CD4-positive, alpha-beta T cell (primary cell): Measurements from ENCODE around the gene OPRL1. TPM values are rescaled to one million over a fixed set of nuclear protein-coding genes. Genes with fewer than 3 reads are reported as not detected.

ENCODE experiments used
- ATAC-seq: fragments of 200-7000 bp; cut with Tn5 transposase; one replicate; pipeline ENCODE4 v1.10.0; 2022; ENCODE audit warnings: mild to moderate bottlenecking; ENCODE audit not compliant: poor library complexity
- CTCF ChIA-PET: fragments of 350-600 bp; sonication (Branson Sonifier 250); formaldehyde crosslinking; loops from one replicate; lab custom pipeline; 2021; ENCODE audit warnings: antibody characterized with exemption, inconsistent platforms; lab: Charles Lee
- POLR2A ChIA-PET: fragments of 350-600 bp; sonication (Branson Sonifier 250); formaldehyde crosslinking; loops from one replicate; lab custom pipeline; 2021; ENCODE audit warnings: antibody characterized with exemption, inconsistent platforms; lab: Charles Lee
- DNase-seq, 14 experiments: peaks; one replicate each; pipeline ENCODE4 v3.0.0-alpha.2; 2013 to 2020; ENCODE audit warnings: mixed read lengths in 2 of 14
- H3K27ac ChIP-seq, 2 donors: one replicate each; pipeline versions ENCODE4 v1.5.1 to v1.7.0; 2013; ENCODE audit warnings: low read length in 2 of 2, low read depth in 1 of 2, mild to moderate bottlenecking in 1 of 2
- H3K27me3 ChIP-seq, 2 experiments: 1 replicate in 1 of 2; 2 replicates in 1 of 2; pipeline versions ENCODE4 v1.6.1 to v1.7.0; 2013; ENCODE audit warnings: low read length in 2 of 2, control low read depth in 1 of 2, mild to moderate bottlenecking in 1 of 2, moderate library complexity in 1 of 2; ENCODE audit not compliant: insufficient read depth in 2 of 2, control insufficient read depth in 1 of 2
- H3K36me3 ChIP-seq: one replicate; pipeline ENCODE4 v1.6.1; 2013; ENCODE audit warnings: low read length, control low read depth; ENCODE audit not compliant: insufficient read depth
- H3K4me1 ChIP-seq: one replicate; pipeline ENCODE4 v1.6.1; 2013; ENCODE audit warnings: low read length, control low read depth; ENCODE audit not compliant: insufficient read depth
- H3K4me3 ChIP-seq: one replicate; pipeline ENCODE4 v1.5.1; 2013; ENCODE audit warnings: mild to moderate bottlenecking, low read length, moderate library complexity
- H3K9me3 ChIP-seq, 2 experiments: 1 replicate in 1 of 2; 2 replicates in 1 of 2; pipeline versions ENCODE4 v1.6.1 to v1.7.0; 2013; ENCODE audit warnings: low read length in 2 of 2, mild to moderate bottlenecking in 2 of 2, control low read depth in 1 of 2, moderate library complexity in 1 of 2; ENCODE audit not compliant: control insufficient read depth in 1 of 2, insufficient read depth in 1 of 2
- H3K27ac Mint-ChIP-seq: one replicate; pipeline ENCODE4 v1.8.0; 2020; ENCODE audit warnings: mixed read lengths
- H3K27me3 Mint-ChIP-seq: one replicate; pipeline ENCODE4 v1.8.0; 2021; ENCODE audit warnings: mixed read lengths
- H3K36me3 Mint-ChIP-seq: one replicate; pipeline ENCODE4 v1.8.0; 2021; ENCODE audit warnings: low read depth, mixed read lengths
- H3K4me1 Mint-ChIP-seq: one replicate; pipeline ENCODE4 v1.8.0; 2021; ENCODE audit warnings: low read depth, mixed read lengths
- H3K4me3 Mint-ChIP-seq: one replicate; pipeline ENCODE4 v1.8.0; 2020; ENCODE audit warnings: mild to moderate bottlenecking, mixed read lengths
- H3K9me3 Mint-ChIP-seq: one replicate; pipeline ENCODE4 v1.8.0; 2020; ENCODE audit warnings: mixed read lengths
- CTCF ChIP-seq: fragments of 200-600 bp; IDR thresholded peaks from one replicate; pipeline ENCODE4 v1.8.0; 2022; ENCODE audit warnings: antibody characterized with exemption, mild to moderate bottlenecking
- intact Hi-C, 2 experiments: fragments of 100-400 bp; cut with DNase I in 1 of 2; cut with micrococcal nuclease in 1 of 2; formaldehyde crosslinking; loops; one replicate each; pipeline versions ENCODE4 v1.15.1 to v1.9.0; 2023 to 2025; cut with DNase I, micrococcal nuclease
- total RNA-seq, 174 experiments: library from RNA in 2 of 174; stranded (reverse) in 2 of 174; gene quantifications; one replicate each; pipeline ENCODE4 v1.2.3 and lab custom pipeline; 2021 to 2026

OPRL1 gene
- total RNA-seq, 2 experiments from 2014 or later, result 1.0 to 1.2 TPM

GRCh38 chr20:64037498-64038213, 42.2 kb upstream of the OPRL1 start:
- H3K4me3 ChIP-seq, result peak overlapping the region; percentile 49

GRCh38 chr20:64038224-64038564, 41.7 kb upstream of the OPRL1 start:
- H3K9me3 ChIP-seq, result no peaks in the 10 kb centered on the region
- peak overlapping the region; percentile 87 for H3K4me3 Mint-ChIP-seq
- no peaks in the 10 kb centered on the region for H3K27me3 Mint-ChIP-seq
- H3K27me3 ChIP-seq, result peaks cover 0 to 4% of the 10 kb centered on the region in 2 experiments
- CTCF ChIA-PET, result interaction anchor here (0.6 to 2.9 kb wide), 33 partner anchors 9 to 517 kb away, joined by 3 to 40 read pairs (median 7); partner anchors contain the start of genes LKAAEAR1, PPDPF, PRPF6 and RTEL1
- H3K27ac ChIP-seq, result no peak overlapping the region
- H3K4me3 ChIP-seq, result peak overlapping the region; percentile 49
- peak; percentile 2 for ATAC-seq
- no peak for TF ChIP-seq CTCF
- H3K36me3 ChIP-seq, result peaks cover 7% of the 10 kb centered on the region
- peaks cover 34% of the 10 kb centered on the region for H3K4me1 Mint-ChIP-seq
- H3K27ac Mint-ChIP-seq, result peak overlapping the region; percentile 53
- POLR2A ChIA-PET, result interaction anchor here (0.7 to 3.2 kb wide), 15 partner anchors 9 to 500 kb away, joined by 3 to 36 read pairs (median 8); partner anchors contain the start of genes LKAAEAR1, OPRL1, PCMTD2 and PRPF6
- intact Hi-C loops, result loop anchor here (2.0 to 10.0 kb wide), 3 partner anchors 43 to 57 kb away; partner anchors contain the start of genes PRPF6 (in 2 of the 2) and OPRL1 (in 1 of the 2)
- no peaks in the 10 kb centered on the region for H3K9me3 Mint-ChIP-seq
- DNase-seq, result peak in 2 of 14 experiments; percentile 16 to 22
- peaks cover 87% of the 10 kb centered on the region for H3K4me1 ChIP-seq
- H3K36me3 Mint-ChIP-seq, result peaks cover 11% of the 10 kb centered on the region

More at GRCh38 chr20:64037498-64038213, 42.2 kb upstream of the OPRL1 start:
- Mint-ChIP-seq H3K27ac (peak overlapping the region; percentile 53), H3K36me3 (peaks cover 11% of the 10 kb centered on the region), H3K9me3 (no peaks in the 10 kb centered on the region), H3K4me1 (peaks cover 34% of the 10 kb centered on the region), H3K4me3 (peak overlapping the region; percentile 87), H3K27me3 (no peaks in the 10 kb centered on the region)
- no peaks in the 10 kb centered on the region for H3K9me3 ChIP-seq
- peaks cover 87% of the 10 kb centered on the region for H3K4me1 ChIP-seq
- CTCF ChIA-PET, result interaction anchor here (0.6 to 2.9 kb wide), 27 partner anchors 10 to 517 kb away, joined by 3 to 40 read pairs (median 7); partner anchors contain the start of genes LKAAEAR1, PPDPF, PRPF6 and RTEL1
- peaks cover 0 to 4% of the 10 kb centered on the region in 2 experiments for H3K27me3 ChIP-seq
- no peak overlapping the region for H3K27ac ChIP-seq
- peaks cover 11% of the 10 kb centered on the region for H3K36me3 ChIP-seq
- intact Hi-C loops, result loop anchor here (2.0 to 10.0 kb wide), 3 partner anchors 43 to 57 kb away; partner anchors contain the start of genes PRPF6 (in 2 of the 2) and OPRL1 (in 1 of the 2)
- DNase-seq, result peak in 2 of 14 experiments; percentile 29 to 32
- peak; percentile 20 for ATAC-seq
- TF ChIP-seq CTCF, result no peak
- POLR2A ChIA-PET, result interaction anchor here (0.7 to 3.2 kb wide), 11 partner anchors 10 to 499 kb away, joined by 3 to 36 read pairs (median 9); partner anchors contain the start of genes OPRL1, PCMTD2, PRPF6 and RGS19

GRCh38 chr20:64038565-64039292, 41.2 kb upstream of the OPRL1 start:
- peak overlapping the region; percentile 75 for H3K4me3 Mint-ChIP-seq

More at GRCh38 chr20:64038565-64039292, 41.2 kb upstream of the OPRL1 start:
- POLR2A ChIA-PET, result interaction anchor here (0.6 to 3.2 kb wide), 20 partner anchors 9 to 500 kb away, joined by 3 to 36 read pairs (median 4); partner anchors contain the start of genes LKAAEAR1, OPRL1, PCMTD2 and PRPF6
- ATAC-seq (peak; percentile 82), DNase-seq (peak; percentile 61 to 88 (median 78))
- H3K27me3 Mint-ChIP-seq, result no peaks in the 10 kb centered on the region
- H3K9me3 Mint-ChIP-seq, result no peaks in the 10 kb centered on the region
- intact Hi-C loops, result loop anchor here (1.0 to 10.0 kb wide), 5 partner anchors 19 to 82 kb away; partner anchors contain the start of genes PRPF6 (in 2 of the 2) and OPRL1 (in 1 of the 2)
- CTCF ChIA-PET, result interaction anchor here (0.6 to 2.9 kb wide), 34 partner anchors 9 to 518 kb away, joined by 3 to 40 read pairs (median 6); partner anchors contain the start of genes LKAAEAR1, PPDPF, PRPF6 and RTEL1
- Histone ChIP-seq H3K27ac (peak overlapping the region in 1 of 2 donors; percentile 13), H3K9me3 (no peaks in the 10 kb centered on the region), H3K4me1 (peaks cover 85% of the 10 kb centered on the region), H3K4me3 (peak overlapping the region; percentile 49), H3K36me3 (peaks cover 2% of the 10 kb centered on the region), H3K27me3 (peaks cover 0 to 4% of the 10 kb centered on the region in 2 experiments)
- H3K4me1 Mint-ChIP-seq, result peaks cover 39% of the 10 kb centered on the region
- peaks cover 7% of the 10 kb centered on the region for H3K36me3 Mint-ChIP-seq
- no peak overlapping the region for H3K27ac Mint-ChIP-seq
- TF ChIP-seq CTCF, result peak; percentile 93
